HG03565 (cell line): ENCODE results near the gene SLC30A4.
A peak's percentile ranks its signal among the peaks of the same experiment; 100 is the strongest.
"Not testable (repeated sequence)": the region's sequence is repeated elsewhere in the genome, so short reads cannot be mapped to it uniquely, and the experiment has no call there.

Source experiments
- ATAC-seq: cut with Tn5 transposase; IDR thresholded peaks from one replicate; pipeline ENCODE4 v1.9.1; 2021; ENCODE audit warnings: mild to moderate bottlenecking, moderate library complexity; ENCODE audit not compliant: unreplicated experiment

SLC30A4 gene

DNA sequence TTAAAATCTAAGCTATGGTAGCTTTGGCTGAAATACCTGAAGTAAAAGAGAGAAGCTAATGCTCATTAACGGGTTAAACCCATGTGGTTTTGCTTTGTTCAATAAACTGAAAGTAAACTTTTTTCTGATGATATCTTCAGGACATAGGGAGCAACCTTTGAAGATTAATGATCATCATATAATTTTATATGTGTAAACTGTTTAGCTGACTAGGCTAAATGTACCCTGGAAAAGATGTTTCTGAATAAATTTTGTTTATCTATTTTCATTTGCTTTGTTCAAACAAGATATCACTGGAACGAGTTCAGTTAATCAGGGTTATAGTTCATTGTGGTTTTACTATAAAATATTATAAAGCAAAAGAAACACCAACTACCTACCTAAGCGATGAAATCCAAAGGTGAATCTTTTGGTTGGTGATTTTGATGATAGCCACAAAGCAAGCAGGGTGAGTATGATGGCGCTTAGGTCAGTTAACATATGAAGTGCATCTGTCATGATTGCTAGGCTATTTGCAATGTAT, 11.7 kb downstream of the SLC30A4 start:
- ATAC-seq = no peak

- ATAC-seq = not testable (repeated sequence)
These were observed 15.4 kb downstream of the SLC30A4 start for GRCh38 chr15:45507143-45507542.

DNA sequence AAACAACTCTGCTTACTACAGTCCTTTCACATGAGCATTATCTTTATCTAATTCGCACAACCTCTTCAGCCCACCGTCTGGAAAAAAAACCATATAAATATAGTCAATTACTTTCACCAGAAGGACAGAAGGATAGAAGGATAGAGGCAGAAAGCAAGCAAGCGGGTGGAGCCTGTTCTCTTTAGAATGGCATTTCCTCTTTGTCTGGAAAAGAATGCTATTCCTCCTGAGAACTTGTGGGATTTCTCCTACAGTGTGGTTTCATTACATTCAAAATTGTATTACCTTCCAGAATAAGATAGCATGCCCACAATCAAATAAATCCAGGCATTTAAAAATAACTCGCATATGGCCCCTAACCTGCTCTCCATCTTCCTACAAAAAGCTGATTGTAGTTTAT, 23.1 kb downstream of the SLC30A4 start:
- no peak for ATAC-seq

- no peak for ATAC-seq
These were observed 23.9 kb downstream of the SLC30A4 start for GRCh38 chr15:45498701-45499100.

- ATAC-seq = no peak
These were observed 25.3 kb downstream of the SLC30A4 start for GRCh38 chr15:45497261-45497660.

DNA sequence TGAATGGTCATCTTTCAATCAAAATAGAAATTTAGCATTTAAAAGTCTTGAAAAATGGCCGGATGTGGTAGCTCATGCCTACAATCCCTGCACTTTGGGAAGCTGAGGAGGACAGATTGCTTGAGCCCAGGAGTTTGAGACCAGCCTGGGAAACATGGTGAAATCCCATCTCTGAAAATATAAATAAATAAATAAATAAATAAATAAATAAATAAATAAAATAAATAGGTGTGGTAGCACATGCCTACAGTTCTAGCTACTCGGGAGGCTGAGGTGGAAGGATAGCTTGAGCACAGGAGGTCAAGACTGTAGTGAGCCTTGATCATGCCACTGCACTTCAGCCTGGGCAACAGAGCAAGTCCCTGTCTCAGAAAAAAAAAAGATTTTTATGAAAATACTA, 25.9 kb downstream of the SLC30A4 start:
- no peak for ATAC-seq

DNA sequence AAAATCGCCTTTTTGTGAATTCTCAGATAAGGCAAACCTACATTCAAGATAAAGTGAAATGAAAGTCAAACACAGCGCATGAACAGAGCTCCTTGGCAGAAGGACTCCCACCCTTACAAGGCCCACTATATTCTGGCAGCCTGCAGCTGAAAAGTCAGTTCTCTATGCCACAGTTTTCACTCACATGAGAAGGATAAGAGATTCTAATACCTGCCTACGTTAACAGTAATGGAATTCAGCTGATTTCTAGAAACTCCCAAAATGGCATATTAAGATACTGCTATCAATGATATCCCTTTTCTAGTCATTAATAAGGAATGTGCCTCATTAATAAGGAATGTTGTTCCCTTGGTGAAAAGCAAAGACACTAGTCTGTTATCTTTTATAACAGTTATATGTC, 27.0 kb downstream of the SLC30A4 start:
- ATAC-seq = no peak

DNA sequence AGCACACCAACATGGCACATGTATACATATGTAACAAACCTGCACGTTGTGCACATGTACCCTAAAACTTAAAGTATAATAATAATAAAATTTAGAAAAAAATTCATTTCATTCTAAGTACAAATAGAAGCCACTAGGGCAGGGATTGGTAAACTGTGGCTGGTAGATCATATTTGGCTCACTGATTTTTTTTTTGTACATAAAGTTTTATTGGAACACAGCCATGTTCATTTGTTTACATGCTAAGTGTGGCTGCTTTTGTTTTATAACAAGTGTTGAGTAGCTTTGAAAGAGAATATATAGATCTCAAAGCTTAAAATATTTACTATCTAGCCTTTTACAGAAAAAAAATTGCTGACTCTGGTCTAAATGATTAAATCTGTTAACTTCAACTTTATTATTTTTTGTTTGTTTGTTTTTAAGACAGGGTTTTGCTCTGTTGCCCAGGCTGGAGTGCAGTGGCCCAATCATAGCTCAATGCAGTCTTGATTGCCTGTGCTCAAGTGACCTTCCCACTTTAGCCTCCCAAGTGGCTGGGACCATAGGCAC, 32.8 kb downstream of the SLC30A4 start:
- no peak for ATAC-seq

- ATAC-seq = no peak
These were observed 36.2 kb downstream of the SLC30A4 start for GRCh38 chr15:45486317-45486716.

DNA sequence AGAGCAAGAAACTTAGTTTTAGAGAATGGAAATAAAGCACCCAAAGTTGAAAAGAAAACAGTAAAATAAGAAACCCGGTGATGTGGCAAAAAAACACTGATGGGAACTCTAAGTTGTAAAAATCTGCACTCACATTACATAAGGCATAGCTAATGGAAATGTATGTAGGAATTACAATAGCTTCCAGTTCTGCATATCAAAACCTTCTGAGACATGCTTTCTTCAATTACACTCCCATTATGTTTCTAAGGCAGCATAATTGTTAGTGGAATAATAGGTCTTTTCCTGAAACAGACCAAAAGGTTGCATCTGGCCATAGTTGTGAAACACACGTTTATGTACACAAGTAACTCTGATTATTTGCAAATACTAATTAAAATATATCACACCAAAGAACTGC, 41.4 kb downstream of the SLC30A4 start:
- no peak for ATAC-seq

- ATAC-seq = no peak
These were observed 46.1 kb downstream of the SLC30A4 start for GRCh38 chr15:45476410-45476809.

DNA sequence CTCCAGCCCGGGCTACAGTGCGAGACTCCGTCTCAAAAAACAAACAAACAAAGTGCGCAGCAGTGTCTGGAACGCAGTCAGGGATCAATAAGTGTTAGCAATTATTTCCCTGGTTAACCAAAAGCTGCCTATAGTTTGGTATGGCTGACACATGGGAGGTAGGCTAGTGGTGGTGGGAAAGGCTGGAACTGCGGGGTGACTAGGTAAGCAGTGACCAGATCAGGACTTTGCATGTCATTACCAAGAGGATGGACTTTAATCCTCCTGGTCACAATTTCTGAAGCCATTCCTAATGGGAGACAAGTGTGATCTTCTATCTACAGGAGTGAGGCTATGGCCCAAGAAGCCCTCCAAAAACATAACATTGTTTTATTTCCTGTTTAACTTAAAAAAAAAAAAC, 47.8 kb downstream of the SLC30A4 start:
- no peak for ATAC-seq

- no peak for ATAC-seq
These were observed 49.5 kb downstream of the SLC30A4 start for GRCh38 chr15:45473068-45473467.

DNA sequence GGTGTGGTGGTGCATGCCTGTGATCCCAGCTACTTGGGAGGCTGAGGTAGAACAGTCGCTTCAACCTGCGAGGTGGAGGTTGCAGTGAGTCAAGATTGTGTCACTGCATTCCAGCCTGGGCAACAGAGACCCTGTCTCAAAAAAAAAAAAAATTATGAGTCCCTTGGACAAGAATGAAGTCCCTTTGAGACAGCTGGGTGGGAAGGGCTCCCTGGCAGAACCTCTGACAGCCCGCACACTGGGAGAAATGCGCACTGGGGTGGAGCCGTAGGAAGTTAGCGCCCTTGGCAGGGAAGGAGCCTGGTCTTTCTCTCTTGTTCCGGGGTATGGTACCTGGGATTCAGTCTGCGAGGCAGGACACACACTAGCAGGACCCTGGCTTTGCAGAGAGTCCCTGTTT, 51.4 kb downstream of the SLC30A4 start:
- no peak for ATAC-seq

DNA sequence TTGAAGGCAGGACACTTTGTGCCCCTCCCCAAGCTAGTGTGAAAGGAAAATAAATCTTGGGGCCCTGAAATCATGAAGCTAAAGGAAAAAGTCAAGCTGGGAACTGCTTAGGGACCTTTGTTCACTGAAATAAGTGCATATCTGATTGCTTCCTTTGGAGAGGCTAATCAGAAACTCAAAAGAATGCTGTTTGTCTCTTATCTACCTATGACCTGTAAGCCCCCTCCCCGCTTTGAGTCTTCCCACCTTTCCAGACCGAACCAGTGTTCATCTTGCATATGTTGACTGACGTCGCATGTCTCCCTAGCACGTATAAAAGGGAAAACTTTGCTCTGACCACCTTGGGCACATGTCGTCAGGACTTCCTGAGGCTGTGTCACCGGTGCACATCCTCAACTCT, 53.1 kb downstream of the SLC30A4 start:
- no peak for ATAC-seq

DNA sequence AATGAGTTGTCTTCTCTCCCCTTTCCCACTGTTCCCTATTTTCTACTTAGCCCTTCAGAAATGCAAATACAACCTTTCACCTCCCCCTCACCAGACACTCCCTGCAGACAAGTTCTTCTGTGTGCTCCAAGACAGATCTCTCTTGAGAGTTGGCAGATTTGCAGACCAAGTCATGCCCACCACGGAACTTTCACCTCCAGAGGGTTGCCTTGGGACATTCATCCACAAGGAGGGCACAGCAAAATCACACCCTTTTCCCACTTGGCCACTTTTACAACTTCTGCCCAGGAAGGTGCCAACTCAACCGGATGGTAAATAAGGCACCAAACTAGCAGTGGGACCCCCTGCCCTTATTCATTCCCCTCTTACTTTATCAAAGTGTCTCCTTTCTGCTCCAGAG, 53.5 kb downstream of the SLC30A4 start:
- ATAC-seq = no peak

GRCh38 chr15:45468294-45468693, 54.3 kb downstream of the SLC30A4 start:
- no peak for ATAC-seq

DNA sequence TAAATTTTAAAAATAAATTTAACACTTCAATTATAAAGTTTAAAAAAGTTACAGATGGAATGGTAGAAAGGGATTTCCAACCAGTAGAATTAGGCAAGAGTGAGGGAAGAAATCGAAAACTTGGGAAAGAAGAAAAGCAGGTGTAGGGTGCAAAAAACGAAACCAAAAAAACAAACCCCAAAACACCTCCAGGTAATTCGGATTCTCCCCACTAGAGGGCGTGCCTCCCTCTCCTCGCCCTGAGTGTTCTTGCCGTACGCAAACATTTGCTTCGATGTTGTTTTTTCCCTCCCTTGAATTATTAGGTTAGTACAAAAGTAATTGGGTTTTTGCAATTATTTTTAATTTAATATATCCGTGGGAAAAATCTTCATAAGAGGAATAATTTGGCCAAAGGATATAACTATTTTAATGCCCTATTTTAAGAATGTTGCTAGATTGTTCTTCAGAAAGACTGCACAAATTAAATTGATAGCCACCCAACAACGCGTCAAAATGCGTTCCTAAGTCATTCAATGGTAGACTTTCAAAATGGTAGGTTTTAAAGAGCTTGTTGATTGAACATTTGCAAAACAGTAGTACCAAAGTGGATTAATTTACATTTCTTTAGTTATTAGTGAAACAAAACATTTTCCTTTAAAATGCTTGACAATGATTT, 63.7 kb downstream of the SLC30A4 start:
- no peak for ATAC-seq

DNA sequence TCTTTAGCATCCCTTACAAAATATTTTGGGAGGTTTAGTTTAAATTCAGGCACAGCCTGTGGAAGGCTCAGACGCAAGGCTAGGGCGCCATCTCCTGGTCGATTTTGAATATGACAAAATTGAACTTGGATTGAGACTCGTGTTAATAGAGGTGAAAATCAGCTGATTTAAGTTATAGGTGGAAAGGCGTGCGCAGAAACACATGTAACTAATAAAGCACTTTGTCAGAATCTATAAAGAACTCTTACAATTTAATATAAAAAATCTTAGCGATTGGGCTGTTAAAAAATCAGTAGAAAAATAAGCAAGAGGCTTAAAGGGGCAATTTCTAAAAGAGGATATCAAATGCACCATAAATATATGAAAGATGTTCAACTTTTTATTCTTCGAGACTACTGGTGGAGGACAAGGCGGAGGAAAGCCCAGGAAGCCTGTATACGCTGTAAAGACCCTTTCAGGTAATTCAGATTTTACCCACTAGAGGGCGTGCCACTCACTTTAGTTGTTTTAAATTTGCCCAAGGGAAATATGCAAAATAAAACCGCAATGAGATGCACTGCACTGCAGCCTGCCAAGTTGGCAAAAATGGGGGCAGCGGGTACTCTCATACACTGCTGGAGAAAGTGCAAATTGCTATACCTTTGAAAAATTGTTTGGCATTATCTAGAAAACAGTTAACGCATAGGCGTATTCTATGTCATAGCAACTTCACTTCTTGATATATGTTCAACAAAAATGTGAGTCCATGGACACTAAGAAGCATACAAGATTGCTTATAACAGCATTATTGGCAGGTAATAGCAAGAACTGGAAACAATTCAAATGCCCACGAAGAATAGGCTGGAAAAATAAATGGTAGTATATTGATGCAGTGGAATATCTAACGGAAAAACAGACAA, 64.7 kb downstream of the SLC30A4 start:
- peak; percentile 43 for ATAC-seq

DNA sequence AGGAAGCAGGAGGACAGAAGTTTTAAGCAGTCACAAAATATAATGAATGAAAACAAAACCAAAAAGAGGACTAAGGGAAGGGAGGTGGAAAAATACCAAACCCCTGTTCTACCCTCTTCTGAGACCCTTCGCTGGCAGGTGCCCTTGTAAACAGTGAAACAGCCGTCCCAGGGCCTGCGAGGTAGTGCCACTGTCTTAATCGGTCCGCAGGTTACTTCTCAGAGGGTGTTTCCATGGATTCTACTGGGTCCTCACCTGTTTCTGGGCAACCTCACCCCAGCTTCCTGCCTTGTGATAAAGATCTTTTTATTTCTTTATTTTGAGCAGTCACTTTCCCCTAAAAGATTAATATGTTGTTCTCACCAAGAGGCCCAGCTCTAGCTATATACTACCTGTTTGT, 65.3 kb downstream of the SLC30A4 start:
- ATAC-seq = no peak

GRCh38 chr15:45456212-45457106, 66.1 kb downstream of the SLC30A4 start:
- ATAC-seq = peak; percentile 35
